Suppressor macrophage treated with lipopolysaccharide for 1 hour (primary cell): Measurements from ENCODE around the gene RPTOR.

Source experiments
- DNase-seq, 3 donors: peaks; one replicate each; pipeline ENCODE4 v3.0.0-alpha.2; 2020 to 2022

Gene RPTOR

DNA sequence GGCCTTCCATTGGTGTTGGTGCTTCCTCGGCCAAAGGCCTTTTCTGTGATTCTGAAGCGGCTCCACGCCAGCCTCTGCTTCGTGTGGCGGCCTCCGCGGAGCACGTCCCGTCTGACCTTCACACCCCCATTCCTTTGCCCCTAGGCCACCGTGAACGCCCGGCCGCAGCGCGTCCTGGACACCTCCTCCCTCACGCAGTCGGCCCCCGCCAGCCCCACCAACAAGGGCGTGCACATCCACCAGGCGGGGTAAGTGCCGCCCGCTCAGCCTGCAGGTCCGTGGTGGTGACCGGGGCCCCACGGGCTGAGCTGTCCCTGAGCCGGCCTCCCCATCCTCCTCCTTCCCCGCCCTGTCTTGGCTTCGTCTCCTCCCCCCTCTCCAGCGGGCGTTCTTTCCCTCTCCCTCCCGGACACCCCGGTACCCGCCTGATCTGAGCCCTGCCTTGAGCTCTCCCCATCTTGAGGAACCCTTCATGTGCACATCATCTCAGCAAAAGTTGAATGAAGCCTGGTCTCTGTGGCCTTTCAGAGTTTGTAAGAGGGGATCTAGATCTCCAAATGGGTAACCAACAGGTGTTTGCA, 378.0 kb downstream of the RPTOR start:
- DNase-seq, result no peak

DNA sequence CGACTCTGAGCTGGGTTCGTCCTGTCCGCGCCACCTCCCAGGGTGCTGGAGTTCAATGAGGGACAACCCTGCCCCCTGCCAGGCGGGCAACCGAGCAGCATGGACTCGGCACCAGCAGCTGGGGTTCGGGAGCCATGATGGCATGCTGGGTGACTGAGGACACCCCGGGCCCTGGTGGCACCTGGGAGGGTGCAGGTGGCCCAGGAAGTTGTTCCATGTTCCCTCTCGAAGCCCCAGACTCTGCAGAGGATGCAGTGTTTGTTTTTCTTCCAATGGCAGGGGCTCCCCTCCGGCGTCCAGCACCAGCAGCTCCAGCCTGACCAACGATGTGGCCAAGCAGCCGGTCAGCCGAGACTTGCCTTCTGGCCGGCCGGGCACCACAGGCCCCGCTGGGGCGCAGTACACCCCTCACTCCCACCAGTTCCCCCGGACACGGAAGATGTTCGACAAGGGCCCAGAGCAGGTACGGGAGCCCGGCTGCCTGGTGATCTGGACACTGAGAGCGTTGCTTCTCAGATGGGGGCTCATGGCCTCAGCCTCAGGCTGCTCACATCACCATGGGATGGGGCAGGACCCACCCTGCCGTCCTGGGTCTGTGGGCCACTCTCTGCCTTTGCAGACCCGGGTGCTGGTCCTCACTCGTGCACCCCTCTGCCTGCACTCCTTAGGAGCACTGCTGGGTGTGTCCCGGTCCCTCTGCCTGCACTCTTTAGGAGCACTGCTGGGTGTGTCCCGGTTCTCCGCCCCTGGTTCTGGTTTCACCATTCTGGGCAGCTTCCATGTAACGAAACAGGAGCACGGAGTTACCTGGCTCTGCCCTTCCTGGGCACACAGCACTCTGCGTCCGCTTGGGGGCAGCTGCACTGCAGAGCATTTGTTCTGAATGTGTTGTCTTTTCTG, 378.8 kb downstream of the RPTOR start:
- no peak for DNase-seq

DNA sequence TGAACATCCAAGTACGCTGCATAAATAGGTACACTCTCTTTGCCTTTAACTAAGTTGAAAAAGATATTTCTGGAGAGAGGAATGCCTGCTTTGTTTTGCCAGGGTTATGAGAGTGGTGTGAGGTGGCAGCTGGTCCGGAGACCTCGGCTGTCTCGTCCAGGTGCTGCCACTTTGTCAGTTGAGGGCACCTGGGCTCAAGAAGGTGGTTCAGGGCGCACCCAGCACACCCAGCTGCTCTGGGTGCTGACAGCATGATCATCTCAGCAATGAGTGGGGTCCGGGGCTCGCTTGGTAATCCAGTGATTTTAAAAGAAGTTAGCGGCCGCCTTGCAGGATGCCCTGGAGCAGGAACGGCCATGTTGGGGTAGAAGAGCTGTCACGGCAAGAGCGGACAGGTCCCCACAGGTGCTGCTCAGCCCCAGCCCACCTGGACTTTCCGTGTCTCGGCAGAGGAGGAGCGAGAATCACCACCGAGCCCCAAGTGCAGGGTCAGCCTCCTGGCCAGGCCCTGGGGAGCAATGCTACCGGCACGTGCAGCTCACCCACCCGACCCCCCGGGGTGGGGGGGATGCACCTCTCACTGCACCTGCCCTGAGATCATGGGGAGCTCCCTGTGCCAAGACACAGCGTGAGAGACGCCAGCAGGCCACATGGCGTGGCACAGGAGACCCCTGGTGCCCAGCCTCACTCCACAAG, 379.6 kb downstream of the RPTOR start:
- DNase-seq, result no peak

DNA sequence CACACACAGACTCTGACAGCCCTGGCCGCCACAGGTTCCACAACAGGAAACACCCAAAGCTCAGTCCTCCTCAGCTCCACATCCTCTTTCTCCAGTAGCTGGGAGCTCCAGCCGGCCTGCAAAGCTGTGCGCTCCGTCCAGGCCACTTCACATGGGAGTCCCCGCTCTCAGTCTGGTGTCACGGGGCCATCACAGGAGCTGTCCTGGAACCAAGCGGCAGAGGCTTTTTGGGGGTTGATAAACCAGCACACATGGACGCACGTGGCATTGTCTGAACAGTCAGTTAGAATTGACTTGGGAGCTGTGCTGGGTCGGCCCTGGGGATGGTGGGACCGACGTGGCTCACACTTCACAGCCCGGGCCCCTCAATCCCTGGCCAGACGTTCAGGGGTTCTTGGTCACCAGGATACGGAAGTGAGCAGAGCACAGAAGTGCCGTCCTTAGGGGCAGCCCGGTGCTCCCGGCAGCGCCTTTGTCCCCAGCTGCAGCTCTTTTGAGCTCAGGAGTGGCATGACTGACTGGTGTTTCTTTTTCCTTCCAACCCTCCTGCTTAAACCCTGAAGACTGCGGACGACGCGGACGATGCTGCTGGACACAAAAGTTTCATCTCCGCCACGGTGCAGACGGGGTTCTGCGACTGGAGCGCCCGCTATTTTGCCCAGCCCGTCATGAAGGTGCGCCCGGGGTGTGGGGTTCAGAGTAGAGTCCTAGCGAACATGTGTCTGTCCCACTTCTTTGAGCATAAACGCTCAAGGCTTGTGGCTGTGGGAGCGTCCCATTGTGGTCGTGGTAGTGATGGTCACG, 380.4 kb downstream of the RPTOR start:
- DNase-seq, result no peak

DNA sequence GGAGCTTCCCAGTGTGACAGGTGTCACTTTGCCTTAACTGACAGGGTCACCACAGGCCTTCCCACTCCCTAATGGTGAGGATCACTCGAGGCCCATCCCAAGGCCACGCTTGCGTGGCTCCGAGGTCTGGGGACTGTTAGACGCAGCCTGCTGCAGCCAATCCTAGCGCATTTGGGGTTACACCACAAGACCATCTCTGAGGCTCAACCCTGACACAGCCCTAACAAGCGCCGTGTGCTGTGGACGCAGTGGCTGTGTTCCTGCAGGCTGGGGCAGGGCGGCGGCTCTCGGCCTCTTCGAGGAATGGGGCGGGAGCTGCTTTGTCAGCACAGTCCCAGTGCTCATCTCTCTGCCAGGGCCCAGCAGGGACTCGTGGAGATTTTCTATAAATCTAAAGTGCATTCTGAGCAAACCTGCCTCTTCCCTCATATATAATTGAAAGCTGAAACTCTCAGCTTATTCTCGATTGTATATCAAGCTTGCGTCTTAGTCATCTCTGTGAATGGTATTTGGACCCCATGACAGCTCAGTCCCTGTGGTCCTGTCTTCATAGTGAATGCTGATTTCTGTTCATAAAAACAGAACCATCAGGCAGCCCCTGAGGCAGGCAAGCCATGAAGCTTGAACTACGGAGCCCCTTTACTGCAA, 381.2 kb downstream of the RPTOR start:
- DNase-seq, result no peak

DNA sequence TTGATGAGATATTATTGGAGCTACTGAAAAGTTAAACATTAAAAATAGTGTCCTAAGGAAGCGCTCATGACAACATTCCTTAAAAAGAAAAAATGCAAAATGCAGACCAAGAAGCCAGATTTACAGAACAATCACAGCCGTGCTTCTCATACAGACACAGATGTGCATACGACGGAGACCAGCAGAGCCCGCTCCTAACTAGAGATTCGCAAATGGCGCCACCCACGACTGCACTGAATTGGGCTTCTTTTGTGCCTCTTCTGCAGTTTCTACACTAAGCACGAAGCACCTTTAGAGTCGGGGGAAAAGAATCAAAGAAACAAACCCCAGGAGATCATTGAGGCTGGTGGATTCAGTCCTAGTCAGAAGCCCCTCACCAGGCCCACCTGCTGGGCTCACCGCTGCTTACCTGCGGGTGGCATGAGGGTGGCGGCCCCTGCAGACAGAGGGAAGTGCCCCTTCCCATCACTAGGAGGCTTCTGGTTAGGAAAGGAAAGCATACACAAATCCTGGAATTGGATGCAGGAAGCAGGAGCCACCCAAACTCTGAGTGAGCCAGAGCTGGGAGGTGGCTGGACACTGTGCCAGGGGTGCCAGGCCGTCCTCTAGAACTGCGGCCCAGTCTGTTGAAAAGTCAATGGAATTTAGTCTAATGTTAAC, 382.1 kb downstream of the RPTOR start:
- no peak for DNase-seq

DNA sequence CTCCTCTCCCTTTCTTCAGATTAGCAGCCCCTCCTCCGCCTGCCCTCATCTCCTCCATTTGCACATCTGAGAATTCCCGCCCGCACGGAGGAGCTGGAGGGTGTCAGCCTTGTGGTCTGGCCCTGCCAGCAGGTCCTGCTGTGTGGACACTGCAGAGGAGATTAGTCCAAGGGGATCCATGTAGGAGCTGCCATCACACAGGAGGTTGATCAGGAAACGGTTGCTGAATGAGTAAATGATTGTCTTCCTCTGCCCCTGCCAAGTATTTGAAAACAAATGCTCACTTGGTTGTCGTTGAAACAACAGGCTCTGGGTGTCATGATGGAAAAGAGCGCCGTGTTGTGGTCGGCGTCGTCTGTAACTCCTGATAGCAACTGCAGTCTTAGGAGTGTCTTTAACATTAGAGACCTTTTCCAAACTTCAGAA, 383.2 kb downstream of the RPTOR start:
- DNase-seq, result no peak

DNA sequence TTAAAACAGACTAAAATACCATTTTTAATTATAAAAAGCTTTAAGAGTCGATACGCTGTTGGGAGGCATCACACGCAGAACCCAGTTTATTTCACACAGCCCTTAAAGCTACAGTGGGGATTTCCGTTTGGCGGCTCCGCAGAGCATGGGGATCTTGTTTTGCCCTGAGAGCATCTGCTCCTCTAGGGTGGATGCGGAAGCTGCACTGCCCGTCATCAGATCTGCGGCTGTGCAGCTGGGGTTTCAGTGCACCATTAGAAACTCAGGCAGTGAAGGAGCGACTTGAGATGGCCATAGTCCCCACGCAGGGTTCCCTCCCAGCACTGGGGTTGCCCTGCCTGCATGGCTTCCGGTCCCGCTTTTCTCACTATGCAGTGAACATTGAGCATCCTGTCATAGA, 384.8 kb downstream of the RPTOR start:
- DNase-seq, result no peak

DNA sequence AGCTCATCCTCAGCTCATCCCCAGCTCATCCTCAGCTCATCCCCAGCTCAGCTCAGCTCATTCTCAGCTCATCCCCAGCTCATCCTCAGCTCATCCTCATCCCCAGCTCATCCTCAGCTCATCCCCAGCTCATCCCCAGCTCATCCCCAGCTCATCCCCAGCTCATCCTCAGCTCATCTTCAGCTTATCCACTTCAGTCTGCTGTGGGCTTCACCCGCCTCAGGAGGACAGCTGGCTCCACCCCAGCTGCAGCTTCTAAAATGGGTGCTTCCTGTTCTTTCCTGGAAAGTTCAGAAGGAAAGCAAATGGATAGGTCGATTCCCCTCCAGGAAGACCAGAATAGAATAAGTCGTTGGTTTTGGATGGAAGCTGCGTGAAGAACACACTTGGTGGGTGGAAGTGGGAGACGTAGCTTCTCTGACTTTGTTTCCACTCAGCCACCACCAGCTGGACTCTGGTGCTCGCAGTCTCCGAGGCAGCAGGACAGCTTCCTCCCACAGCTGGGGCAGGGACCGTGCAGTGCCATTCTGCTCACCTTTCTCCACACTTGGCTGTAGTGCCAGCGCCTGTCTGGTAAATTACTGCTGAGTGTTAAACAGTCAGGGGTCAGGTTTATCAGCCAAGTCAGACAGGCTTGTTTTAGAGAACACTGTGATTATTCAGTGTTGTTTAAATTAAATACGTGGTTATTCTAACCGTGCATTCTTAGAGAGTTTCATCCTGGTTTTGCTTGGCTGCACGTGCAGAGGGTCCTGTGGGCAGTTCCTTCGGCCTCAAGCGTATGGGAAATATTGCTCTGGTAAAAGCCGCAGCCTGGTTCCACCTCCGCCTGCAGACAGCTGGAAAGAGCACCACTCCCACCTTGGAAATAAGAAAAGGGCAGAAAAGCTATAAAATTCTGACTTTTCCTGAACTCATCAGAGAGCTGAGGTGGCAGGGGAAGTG, 386.0 kb downstream of the RPTOR start:
- DNase-seq, result no peak

DNA sequence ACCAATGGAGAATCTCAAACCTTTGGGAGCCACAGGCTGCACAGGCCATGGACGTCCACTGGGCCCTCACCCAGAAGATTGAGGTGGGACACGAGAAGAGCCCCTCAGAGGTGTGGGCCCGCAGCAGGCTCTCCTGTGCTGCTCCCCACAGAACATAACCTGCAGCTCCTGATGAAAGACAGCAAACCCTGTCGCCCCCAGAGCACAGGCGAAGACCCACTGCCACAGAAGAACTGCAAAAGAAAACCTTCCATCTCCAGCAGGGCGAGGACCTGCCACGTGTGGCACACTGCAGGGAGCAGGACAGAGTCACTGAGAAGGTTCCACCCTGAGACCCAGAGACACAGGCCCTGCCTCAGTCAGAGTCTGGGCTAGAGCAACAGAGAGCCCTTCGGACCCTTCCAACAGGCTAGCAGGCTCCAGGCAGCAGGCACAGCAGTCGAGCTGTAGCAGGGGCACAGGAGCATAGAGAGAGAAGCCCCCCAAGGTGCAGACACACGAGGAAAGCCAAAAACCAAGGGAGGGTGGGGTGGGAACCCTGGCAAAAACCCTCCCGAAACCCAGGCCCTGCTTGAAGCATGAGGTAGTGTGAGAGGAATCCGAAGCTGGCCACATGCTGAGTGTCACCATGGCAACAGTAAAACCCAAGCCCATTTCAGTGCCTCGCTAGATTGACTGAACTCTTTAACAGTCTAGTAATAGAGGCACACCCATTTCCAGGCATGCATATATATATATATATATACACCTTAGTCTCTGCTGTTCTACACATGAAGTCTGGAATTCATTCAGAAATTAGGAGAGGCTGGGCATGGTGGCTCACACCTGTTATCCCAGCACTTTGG, 387.0 kb downstream of the RPTOR start:
- no peak for DNase-seq

DNA sequence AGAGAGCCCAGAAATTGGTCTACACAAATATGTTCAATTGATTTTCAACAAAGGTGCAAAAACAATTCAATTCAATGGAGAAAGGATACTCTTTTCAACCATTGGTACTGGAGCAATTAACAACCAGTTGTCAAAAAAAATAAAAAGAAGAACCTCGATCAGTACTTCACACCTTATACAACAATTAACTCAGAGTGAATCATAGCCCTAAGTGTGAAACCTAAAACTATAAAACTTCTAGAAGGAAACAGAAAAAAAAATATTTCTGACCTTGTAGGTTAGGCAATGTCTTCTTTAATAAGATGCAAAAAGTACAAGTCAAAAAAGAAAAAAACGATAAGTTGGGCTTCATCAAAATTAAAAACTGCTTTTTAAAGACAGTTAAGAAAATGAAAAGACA, 390.9 kb downstream of the RPTOR start:
- no peak for DNase-seq

DNA sequence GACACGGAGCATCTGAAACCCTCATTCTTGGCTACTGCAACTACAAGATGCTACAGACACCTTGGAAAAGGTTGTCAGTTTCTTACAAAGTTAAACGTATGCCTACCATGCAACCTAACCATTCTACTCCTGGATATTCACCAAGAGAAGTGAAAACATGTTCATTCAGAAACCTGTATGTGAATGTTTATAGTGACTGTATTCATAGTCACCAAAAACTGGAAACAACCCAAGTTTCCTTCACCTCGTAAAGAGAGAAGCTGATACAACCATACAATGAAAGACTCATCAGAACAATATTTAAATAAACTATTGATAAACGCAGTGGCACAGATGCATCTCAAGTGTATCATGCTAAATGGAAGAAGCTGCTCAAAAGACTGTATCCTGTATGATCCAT, 391.6 kb downstream of the RPTOR start:
- DNase-seq, result no peak

DNA sequence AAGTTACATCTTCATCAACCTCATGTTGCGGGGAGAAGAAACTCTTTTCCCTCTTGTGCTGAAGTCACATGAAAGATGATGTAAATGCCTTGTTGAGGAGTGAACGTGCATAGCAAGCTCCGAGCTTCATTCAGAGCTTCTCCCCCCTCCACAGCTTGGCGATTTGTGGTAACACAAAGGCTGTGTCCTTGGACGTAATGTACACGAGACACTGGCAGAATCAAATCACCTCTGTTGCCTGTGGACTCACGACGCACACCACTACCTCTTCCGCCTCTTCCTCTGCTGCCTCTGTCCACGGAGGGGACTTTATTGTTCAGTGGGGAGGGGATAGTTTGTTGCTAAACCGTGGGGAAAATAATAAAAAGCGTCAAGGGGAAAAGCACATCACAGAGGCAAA, 392.1 kb downstream of the RPTOR start:
- DNase-seq, result no peak

DNA sequence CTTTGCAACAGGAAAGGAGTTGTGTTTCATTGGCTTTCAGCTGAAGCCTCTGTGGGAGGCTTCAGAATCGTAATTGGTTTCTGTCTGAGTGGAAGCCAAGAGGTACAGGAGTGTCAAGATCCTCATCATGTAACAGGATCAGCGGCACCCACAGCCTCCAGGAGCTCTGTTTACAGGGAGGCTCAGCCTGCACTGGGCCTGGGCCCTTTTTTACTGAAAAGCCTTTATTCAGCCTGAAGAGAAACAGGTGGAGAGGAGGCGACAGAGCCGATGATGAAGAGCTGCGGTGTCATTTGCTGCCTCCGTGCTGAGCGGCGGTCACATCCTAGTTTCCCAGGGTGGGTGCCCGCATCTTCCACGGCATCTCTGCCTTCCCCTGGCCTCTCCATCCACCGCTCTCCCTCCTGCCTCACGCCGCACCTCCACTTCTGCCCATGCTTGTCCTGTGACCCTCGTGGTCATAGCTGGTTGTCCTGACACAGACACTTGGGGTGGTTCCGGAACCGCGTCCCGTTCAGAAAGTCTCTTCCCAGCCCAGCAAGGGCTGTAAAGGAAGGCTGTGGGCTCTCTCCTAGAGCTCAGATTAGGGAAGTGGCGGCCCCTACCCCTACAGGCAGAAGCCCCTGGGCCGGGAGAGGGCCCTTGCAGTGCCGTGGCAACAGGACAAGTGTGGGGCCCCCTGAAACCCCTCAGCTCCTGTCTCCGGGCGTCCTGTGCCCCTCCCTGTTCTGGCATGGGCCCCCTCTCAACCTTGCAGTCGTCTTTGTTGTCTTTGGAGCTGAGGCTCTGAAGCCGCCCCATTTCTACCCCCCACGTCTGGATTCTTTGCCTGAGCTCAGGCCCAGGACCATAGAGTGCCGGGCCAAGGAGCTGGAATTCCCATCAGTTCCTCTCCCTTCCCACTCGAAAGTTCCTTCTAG, 393.1 kb downstream of the RPTOR start:
- DNase-seq, result peak in 1 of 3 donors; percentile 46

DNA sequence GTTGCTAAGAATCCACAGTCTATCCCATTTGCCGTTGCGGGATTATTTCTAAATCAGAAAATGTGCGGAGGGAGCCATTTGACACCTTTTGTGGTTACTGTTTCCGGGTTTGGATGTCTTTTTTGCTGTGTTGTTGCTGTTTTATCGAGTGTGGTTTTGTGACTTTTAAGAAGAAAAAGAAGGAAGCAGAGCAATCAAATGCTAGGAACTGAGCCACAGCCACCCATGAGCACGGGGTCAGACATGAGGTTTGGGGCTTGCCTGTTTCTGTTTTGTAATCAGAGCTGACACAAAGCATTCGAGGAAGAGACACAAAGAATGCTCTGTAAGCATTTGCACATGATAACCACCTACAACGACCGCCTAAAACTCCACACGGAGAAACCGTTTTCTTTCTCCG, 393.9 kb downstream of the RPTOR start:
- peak; percentile 44 to 84 (median 60) for DNase-seq

DNA sequence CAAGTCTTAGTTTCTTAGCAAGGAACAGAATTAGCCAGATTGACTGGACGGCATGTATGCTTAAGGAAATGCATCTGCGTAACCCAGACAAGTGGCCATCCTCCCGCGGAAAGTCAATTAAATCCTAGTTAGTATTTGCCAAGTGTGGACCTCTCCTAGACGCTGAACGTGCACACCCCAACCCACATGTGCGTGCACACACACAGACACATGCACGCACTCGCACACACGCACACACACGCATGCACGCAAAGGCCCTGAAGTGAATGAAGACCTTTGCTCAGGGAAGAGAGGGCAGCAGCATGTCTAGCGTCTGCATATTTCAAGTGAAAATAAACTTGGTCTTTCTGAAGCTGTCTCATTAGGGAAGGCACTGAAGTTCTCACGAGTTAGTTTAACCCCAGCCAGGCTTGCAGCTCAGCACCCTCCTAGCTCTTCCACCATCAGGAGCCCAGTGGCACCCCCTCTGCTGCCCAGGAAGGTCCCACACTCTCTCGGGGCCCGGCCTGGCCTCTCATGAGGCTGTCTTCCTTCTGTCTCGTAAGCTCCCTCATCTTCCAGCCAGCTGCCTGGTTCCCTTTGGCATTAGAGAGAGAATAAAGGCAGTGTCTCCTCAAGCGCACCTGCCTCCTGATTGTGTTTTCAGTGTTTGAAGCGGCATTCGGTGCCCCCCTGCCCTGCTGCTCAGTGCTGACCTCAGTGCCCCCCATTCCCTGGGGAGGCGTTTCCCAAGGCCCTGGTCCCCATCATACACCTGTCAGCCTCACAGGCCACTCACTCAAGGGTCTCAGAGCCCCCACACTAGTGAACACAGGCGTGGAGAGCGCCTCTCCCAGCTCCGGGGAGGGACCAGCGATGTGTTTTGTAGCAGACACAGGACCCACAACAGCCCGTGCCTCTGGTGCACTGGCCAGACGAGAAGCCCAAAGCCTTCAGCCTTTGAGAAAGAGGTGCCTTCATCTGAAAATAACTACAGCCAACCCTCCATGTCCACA, 394.8 kb downstream of the RPTOR start:
- no peak for DNase-seq
